HG02763 (cell line): ENCODE data around the gene SLC2A6.

ENCODE experiments used
- ATAC-seq: cut with Tn5 transposase; IDR thresholded peaks from one replicate; pipeline ENCODE4 v1.9.1; 2021; ENCODE audit warnings: mild to moderate bottlenecking, moderate library complexity; ENCODE audit not compliant: unreplicated experiment

SLC2A6 gene

DNA sequence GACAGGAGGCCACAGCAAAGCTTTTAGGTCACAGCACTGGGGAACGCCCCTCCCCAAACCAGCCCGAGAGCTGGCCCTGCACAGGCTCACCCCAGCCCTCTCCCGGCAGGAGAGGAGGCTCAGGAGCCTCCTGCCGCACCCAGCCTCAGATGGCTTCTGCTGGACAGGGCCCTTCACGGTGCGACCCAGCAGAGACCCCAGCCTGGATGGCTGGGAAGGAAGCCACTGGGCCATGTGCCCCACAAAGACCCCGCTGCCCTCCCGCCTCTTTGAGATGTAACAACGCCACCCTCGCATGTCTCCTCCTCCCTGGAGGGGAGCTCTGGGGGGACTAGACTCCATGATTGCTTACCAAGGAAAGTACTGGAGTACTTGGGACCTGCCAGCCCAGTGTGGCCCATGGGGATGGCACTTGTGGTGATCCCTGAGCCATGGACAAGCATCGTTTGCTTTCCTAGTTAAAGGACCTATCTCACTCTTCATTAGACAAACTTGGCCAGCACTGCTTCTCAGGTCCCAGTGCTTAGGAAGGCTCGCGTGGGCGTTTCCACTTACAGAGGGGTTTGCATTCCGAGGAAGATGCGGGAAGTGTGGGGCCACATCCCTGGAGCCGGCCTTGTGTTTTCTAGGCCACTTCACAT lies 36.8 kb upstream of the SLC2A6 start:
- no peak for ATAC-seq

DNA sequence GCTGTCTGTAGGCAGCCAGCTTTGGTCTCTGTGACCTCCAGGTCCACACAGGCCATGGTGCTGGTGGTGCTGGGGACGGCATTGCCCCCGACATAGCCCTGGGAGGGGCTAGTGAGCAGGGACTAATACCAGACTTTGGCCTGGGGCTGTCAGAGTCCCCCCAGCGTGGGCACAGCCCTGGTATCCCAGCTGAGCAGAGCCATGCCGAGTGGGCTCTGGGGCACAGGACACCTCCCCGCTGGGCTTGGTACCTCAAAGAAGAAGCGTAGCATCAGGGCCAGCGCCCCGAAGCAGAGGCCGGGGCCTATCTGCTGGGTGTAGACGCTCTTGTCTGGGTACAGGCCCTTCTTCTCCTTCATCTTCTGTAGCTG lies 36.3 kb upstream of the SLC2A6 start:
- no peak for ATAC-seq

DNA sequence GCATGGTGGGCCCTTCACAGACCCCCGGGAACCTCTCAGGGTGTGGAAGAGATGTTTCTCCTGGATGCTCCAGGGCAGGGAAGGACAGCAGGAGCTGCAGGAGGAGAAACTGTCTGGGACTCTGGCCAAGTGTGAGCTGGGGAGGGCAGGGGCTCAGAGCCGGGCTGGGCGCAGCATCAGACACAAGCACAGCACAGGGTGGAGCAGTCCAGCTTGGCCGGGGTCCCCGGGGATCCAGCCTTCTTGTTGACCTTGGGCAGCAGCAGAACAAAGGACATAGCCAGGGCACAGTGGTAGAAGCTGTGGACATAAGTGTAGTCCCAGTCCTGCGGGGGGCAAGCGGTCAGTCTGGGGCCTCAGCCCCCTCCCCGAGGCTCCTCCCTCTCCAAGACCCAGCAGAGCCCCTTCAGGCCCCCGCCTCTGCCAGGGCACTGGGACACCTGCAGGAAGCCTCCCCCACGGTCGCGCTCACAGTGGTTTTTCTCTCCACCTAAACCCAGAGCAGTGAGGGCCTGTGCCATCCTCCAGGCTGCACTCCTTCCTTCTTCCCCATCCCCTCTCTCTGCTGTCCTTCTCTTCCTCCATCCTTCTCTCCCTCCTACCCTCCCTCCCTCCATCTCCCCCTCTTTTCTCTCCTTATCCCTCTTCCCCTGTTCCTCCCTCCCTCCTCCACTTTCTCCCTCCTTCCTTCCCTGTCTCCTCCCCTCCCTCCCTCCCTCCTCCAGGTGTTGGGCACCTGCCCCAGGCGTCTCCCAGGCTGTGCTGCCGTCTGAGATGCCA lies 35.8 kb upstream of the SLC2A6 start:
- ATAC-seq: no peak

DNA sequence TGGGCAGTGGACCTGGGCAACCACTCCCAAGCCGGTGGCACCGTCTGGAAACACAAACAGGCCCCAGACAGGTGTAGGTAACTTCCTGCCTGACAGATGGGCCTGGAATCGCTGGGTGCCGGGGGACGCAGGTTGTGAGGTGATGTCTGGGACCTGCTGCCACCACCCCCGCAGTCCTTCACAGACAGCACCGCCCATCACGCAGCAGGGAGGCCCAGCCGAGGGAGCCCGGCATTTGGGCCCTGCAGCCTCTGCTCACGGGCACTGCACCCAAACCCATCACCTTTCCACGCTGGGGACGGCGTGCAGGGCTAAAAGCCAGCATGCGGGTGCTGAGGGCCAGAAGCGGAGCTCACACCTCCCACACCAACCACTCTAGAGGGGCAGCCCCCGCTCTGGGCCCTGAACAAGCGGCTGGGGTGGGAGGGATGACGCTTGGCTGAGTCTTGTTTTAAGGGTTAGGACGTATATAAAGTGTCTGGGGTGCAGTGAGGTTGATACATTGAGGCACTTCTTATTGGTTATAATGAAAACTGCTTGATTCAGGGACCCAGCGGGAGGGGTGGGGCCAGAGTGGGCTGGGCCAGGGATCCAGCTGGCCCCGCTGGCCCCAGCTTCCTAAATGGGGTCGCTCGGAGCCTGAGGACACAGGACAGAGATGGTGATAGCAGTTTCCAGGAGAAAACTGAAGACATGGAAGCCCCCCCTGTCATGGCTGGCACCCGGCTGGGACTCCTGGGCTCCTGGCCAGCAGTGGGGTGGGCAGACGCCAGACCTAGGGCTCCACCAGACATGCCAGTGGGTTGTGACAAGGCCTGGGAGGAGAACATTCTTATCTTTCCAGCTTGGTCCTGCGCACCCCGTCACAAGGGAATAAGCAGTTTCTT lies 34.6 kb upstream of the SLC2A6 start:
- no peak for ATAC-seq

DNA sequence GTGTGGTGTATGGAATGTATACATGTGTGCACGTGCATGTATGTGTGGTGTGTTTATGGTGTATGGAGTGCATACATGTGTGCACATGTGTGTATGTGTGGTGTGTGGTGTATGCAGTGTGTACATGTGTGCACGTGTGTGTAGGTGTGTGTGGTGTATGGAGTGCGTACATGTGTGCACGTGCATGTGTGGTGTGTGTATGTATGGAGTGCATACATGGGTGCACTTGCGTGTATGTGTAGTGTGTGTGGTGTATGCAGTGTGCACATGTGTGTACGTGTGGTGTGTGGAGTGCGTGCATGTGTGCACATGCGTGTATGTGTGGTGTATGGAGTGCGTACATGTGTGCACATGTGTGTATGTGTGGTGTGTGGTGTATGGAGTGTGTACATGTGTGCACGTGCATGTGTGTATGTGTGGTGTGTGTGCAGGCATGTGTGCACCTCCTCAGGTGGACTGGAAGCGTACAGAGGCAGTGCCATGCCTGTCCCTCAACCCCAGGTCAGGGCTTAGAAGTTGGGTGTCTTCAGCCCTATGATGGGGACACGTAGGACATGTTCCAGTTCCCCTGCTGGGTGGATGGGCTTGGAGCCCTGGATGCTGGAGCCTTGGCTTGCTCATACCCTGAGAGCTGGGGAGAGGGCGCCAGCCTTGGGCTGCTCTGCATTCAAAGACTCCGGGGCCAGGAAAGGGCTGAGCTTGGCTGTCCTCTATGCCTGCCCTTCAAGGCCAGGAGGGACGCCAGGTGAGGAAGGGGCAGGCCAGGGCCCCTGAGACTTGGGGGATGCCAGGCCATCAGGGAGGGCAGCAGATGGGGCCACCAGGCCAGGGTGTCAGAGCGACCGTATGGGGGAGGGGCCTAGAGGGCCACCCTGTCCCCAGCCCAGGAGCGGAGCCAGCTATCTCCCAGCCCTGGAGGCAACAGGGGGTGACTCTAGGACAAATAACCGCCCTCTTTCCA lies 33.6 kb upstream of the SLC2A6 start:
- ATAC-seq: no peak

DNA sequence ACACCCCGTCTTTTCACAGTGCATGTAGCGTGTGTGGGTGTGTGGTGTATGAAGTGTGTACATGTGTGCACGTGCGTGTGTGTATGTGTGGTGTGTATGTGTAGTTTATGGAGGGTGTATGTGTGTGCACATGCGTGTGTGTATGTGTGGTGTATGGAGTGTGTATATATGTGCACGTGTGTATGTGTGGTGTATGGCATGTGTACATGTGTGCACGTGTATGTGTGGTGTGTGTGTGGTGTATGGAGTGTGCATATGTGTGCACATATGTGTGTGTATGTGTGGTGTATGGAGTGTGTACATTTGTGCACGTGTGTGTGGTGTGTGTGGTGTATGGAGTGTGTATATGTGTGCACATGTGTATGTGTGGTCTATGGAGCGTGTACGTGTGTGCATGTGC lies 32.7 kb upstream of the SLC2A6 start:
- no peak for ATAC-seq

DNA sequence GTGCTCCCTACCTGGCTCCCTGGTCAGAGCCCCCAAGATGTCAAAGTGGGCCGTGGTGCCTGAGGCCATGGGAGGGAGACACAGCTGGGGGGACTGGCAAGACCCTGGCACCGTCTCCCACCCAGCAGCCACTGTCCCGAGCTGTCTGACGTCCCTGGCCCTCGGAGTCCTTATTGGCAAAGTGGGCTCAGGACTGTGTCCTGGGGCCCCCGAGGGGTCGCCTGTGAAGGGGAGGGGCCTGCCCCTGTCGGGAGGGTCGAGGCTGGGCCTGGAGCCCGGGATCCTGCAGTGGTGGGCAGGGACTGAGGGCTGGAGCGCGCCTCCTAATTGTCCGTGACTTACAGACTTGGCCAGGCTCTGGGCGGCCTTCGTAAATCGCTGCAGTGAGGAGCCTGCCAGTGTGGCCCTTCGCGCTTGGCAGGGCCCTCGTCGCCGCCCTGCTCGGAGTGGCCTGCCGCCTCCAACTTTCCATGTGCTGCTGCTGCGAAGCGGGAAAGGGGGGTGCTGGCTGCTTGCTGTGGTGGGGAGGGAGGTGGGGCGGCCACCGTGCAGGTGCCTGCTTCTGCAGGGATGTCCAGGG lies 32.1 kb upstream of the SLC2A6 start:
- no peak for ATAC-seq

DNA sequence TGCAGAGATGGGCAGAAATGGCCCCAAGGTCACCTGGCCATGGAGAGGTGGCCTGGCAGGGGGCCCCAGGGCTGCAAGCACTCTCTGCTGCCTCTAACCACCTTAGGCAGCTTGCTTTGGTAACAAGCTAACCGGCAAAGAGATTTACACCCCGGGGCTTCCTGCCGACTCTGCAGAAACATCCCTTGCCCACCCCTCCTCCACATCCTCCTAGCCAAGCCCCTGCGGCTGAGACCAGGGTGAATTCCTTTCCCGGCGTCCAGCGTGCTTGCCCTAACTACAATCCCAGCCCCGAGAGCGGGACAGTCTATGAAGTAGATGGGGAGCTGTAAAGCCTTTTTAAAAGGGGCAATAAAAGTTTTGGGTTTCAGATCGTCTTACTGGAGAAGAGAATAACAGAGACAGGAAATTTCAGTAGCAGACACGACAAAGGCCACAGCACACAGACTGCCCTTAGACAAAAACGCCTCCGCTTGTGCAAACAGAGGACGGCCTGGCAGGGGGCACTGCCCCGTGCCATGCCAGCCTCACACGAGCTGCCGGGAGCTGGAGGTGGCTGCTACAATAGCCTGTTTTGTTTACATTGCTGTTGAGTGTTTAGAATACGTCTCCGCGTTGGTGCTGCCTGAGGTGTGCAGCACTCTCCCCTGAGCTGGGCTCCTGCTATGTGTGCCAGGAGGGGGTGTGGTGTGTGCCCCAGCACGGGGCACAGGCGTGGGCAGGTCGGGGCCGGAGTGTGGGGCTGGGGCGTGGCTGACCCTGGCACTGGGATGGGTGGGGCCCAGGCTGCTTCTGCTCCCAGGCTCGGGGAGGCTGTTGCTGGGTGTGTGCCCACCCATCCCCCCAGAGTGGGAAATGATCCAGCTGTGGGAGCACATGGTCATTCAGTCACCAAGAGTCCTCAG lies 30.5 kb upstream of the SLC2A6 start:
- no peak for ATAC-seq

DNA sequence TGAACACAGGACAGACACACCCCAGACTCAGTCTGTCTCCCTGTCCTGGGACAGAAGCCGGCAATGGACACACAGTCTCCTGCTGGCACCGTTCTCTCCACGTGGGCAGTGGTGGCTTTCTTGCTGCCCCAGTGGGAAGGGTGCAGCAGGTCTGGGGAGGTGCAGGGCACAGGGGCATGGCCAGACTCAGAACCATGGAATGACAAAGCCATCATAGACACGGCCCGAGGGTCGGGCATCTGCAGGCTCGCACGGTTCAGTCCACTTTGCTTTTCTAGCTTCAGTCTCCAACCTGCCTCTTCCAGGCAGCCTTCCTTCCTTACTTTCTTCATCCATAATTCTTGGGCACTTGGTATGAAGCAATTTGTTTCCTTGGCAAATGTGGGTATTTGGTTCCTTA lies 29.1 kb upstream of the SLC2A6 start:
- ATAC-seq: no peak

DNA sequence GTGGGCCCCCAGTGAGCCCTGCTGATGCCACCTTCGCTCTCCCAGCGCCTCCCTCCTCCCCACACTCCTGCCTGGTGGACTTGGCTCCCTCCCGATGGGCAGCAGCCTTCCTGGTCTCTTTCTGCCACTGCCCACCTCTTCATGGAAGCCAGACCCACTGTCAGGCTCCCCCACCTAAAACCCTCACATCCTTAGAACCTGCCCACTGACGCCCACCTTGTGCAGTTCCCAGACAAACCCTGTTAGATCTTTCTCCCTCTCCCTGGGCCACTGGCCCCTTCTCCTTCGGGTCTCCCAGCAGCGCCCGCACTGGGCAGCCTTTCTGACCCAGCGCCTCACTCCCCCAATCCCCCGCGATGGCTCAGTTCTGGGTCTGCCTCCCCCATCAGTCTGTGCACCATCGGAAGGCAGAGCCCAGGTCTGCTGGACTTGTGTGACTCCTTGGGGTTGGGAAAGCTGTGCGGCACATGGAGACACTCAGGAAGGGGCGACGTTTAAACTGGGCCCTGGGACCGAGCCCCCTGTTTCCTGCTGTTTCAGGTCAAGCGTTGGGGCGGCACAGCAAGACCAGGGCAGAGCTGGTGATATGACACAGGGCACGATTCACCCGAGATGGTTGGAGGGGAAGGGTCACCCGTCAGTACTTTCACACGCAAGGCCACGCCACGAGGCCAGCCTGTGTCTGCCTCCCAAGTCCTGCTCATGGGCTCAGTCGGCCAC lies 28.5 kb upstream of the SLC2A6 start:
- no peak for ATAC-seq

DNA sequence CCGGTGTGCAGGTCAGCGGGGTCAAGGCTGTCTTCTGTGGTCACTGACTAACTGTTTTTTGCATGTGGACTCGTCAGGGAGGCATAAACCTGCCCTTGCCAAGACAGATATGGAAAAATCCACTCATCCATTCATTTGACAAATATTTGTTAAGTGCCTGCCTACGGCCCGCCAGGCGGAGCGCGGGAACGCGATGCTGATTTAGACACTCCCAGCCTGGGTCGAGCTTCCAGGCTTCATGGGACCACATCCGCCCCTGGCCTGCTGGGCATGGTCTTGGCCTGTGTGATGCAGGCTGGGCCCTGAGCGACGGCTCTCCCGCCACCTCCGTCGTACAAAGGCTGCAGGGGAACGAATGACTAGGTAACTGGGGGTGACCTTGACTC lies 27.7 kb upstream of the SLC2A6 start:
- ATAC-seq: no peak

DNA sequence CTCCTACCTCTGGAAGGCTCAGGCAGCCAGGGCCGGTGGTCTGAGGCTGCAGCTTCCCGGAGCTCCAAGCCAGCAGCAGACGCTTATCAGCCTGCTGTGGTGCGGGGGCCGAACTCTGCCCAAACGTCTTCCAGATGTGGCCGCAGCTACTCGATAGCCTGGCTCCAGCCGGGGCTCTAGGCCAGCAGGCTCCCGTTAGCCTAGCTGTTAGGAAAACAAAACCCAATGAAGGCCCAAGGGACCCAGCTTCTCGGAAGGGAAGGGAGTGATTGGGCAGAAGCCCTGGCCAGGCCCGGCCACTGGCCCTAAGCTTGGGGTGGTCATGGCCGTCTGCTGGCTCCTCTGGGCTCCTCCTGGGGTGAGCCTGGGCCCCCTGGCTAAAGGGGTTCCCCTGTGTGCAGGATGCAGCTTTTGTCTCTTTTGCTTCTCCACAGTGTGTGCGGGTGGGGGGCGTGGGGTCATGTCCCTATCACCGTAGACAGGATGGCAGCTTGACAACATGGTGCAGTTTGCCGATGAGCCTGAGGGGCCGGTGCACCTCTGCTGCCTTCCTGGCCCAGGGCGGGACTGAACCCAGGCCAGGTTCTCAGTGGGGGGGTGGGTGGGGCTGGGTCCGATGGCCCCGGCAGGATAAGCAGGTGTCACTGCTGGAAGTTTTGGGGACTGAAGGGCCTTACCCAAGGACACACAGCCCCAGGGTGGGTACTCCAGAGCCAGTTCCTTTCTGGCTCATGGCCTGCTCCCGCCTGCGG lies 27.2 kb upstream of the SLC2A6 start:
- no peak for ATAC-seq

DNA sequence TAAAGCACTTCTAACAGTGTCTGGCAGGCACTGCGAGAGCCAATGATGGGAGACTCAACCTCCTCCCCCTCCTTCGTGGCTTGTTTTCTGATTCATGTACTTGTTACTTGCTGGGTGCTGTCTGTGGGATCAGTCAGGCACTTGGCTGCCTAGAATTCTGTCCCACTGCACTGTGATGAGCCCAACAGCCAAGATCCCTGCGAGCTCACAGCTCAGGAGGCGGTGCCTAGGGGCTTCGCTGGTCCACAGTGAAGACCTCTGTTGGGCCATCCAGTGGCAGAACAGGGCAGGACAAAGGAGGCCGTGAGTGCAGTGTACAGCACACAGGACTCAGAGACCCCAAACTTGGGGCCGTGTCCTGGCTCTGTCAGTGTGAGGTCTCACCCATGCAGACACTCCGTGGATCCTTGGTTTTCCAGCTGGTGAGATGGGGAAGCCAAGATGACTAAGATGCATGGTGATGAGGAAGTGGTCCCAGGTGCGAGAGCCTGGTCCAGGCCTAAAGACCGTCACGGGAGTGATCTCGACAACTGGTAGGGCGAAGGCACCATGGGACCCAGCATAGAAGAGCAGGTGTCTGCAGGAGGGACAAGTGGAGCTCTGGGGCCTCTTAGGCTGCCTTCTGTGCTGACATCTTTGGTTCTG lies 26.4 kb upstream of the SLC2A6 start:
- ATAC-seq: no peak

DNA sequence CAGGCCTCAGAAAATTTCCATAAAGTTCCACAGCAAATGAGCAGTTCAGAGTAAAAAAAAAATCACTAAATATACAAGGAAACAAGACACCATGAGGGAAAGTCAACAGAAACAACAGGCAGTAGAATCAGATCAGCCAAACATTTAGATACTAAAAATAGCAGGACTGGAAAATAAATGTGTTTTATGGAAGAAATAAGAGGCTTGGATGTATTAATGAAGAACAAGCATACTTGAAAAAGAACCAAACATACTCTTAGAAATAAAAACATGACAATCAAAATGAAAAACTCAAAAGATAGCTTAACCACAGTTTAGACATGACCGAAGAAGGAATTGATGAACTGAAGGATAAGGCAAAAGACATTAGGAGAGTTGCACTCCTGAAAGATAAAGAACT lies 23.2 kb upstream of the SLC2A6 start:
- ATAC-seq: no peak

DNA sequence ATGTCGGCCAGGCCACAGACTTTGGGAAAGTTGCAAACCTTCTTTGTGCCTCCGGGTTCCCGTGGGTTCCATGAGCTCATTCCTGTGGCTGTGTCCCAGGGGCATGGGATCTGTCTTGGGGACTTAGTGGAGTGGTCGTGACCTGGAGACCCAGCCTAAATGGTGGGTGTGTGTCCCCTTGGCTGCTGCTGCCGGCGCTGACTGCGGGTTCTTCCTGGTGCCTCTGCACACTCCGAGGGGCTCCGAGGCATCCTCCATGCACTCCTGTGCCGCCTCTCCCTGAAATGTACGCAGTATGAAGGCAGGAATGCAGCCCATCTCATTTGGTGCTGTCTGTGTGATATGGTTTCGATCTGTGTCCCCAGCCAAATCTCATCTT lies 21.0 kb upstream of the SLC2A6 start:
- ATAC-seq: no peak

DNA sequence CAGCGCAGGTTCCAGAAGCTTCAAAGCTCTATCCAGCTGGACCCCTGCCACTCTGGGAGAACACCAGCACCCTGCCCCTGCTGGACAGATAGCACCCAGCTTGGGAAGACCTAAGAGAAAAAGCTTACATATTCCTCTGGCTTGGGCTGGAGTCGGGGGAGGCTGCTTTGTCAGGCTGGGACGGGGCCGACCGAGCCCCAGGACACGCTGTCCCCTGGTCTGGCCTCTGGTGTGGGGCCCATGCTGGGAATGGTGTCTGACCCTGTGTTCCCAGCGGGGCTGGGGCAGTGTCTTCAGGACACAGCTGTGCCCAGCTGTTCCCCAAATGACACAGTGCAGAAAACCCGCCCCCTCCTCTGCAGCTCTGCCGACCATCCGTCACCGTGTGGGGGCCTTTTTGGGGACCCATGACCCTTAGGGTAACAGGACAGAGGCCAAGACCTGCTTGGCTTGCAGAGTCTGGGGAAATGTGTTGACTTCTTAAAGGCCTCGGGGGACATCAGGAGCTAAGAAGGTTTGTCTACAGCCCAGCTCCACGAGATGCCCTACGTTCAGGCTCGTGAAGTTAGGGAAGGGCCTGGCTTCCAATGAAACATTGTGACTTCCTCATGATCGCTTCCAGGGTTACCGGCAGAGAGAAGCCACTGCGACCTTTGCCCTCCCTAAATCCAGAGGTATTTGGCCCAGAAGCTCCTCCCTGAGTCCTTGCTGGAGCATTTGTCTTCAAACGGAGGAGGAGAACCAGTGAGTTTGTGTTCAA lies 20.4 kb upstream of the SLC2A6 start:
- ATAC-seq: no peak
